Measurements from ENCODE around the gene SLC25A11. TPM values are rescaled to one million over a fixed set of nuclear protein-coding genes. Genes with fewer than 3 reads are reported as not detected.
A peak's percentile ranks its signal among the peaks of the same experiment; 100 is the strongest.

The SLC25A11 gene
- total and polyA plus RNA-seq, 8 donors, result 38.4 to 70.5 (median 47.6) TPM

GRCh38 chr17:4892499-4893221 is 47.2 kb downstream of the SLC25A11 start:
- no peaks in the 10 kb centered on the region for H3K4me1 ChIP-seq
- H3K36me3 ChIP-seq, result peaks cover 0 to 100% of the 10 kb centered on the region in 2 donors
- ATAC-seq (no peak), DNase-seq (peak in 1 of 4 donors; percentile 67)
- H3K4me3 ChIP-seq, result no peak overlapping the region
- no peaks in the 10 kb centered on the region for H3K27me3 ChIP-seq
- intact Hi-C loops (cut with DNase I), result loop anchor here in 1 of 2 donors (5.0 to 10.0 kb wide), 2 partner anchors 100 to 188 kb away; partner anchors contain the start of gene PELP1
- no peaks in the 10 kb centered on the region for H3K9me3 ChIP-seq
- no peak for TF ChIP-seq CTCF (IDR thresholded peaks at IDR 0.05)
- no peak overlapping the region for H3K27ac ChIP-seq

GRCh38 chr17:4891411-4892410 is 48.1 kb downstream of the SLC25A11 start:
- H3K36me3 ChIP-seq, result peaks cover 0 to 100% of the 10 kb centered on the region in 2 donors
- intact Hi-C loops (cut with DNase I), result loop anchor here in 1 of 2 donors (5.0 to 10.0 kb wide), 2 partner anchors 99 to 187 kb away; partner anchors contain the start of gene PELP1
- ATAC-seq, result no peak

GRCh38 chr17:4887581-4887980 is 52.3 kb downstream of the SLC25A11 start:
- no peak for TF ChIP-seq CTCF (IDR thresholded peaks at IDR 0.05)
- DNase-seq (peak in 1 of 4 donors; percentile 73), ATAC-seq (no peak)
- no peaks in the 10 kb centered on the region for H3K4me1 ChIP-seq
- intact Hi-C loops (cut with DNase I), result no loop called here
- H3K27me3 ChIP-seq, result no peaks in the 10 kb centered on the region
- H3K4me3 ChIP-seq, result no peak overlapping the region
- no peaks in the 10 kb centered on the region for H3K9me3 ChIP-seq
- H3K27ac ChIP-seq, result no peak overlapping the region
- peaks cover 0 to 88% of the 10 kb centered on the region in 2 donors for H3K36me3 ChIP-seq

More at GRCh38 chr17:4891411-4892410, 48.1 kb downstream of the SLC25A11 start:
- Histone ChIP-seq H3K9me3 (no peaks in the 10 kb centered on the region), H3K27ac (no peak overlapping the region), H3K4me1 (no peaks in the 10 kb centered on the region), H3K4me3 (no peak overlapping the region), H3K27me3 (no peaks in the 10 kb centered on the region)
- TF ChIP-seq CTCF (IDR thresholded peaks at IDR 0.05), result no peak
- peak in 1 of 4 donors; percentile 71 for DNase-seq

Small RNA genes lying within 50 kb of the gene (microRNA-seq; reads per million reads assigned to microRNA genes)
- 0 to 0.50 reads per million in 2 donors for gene MIR6864
- 0 to 0.27 reads per million in 2 donors for gene MIR6865

Other genes with a start within 250 kb of the SLC25A11 start
- 10 to 100 TPM; 42.2 to 48.8 TPM for gene PELP1, start 235.9 kb downstream of the SLC25A11 start, total RNA-seq
- gene PELP1, start 235.9 kb downstream of the SLC25A11 start, polyA plus RNA-seq (ENCODE audit: insufficient read length in 6 of 6), result 10 to 100 TPM; 45.9 to 55.1 (median 46.7) TPM
- 100 to 1,000 TPM in 1 of 2 donors, 10 to 100 TPM in 1; 91.8 to 240 TPM for gene ARRB2, start 229.4 kb downstream of the SLC25A11 start, total RNA-seq
- gene ARRB2, start 229.4 kb downstream of the SLC25A11 start, polyA plus RNA-seq (ENCODE audit: insufficient read length in 6 of 6), result 10 to 100 TPM; 41.3 to 55.8 (median 47.0) TPM
- 10 to 100 TPM; 22.6 to 23.6 TPM for gene MED11, start 208.6 kb downstream of the SLC25A11 start, total RNA-seq
- 10 to 100 TPM; 19.9 to 26.5 (median 22.9) TPM for gene MED11, start 208.6 kb downstream of the SLC25A11 start, polyA plus RNA-seq (ENCODE audit: insufficient read length in 6 of 6)
- 1 to 10 TPM; 4.1 to 5.2 TPM for gene ZMYND15, start 200.2 kb downstream of the SLC25A11 start, total RNA-seq
- under 1 TPM; 0.34 to 0.84 (median 0.51) TPM for gene ZMYND15, start 200.2 kb downstream of the SLC25A11 start, polyA plus RNA-seq (ENCODE audit: insufficient read length in 6 of 6)
- 100 to 1,000 TPM; 122 to 147 TPM for gene CXCL16, start 200.1 kb downstream of the SLC25A11 start, total RNA-seq
- 10 to 100 TPM; 14.2 to 20.8 (median 15.2) TPM for gene CXCL16, start 200.1 kb downstream of the SLC25A11 start, polyA plus RNA-seq (ENCODE audit: insufficient read length in 6 of 6)
- not detected for gene TM4SF5, start 168.2 kb downstream of the SLC25A11 start, total RNA-seq
- not detected for gene TM4SF5, start 168.2 kb downstream of the SLC25A11 start, polyA plus RNA-seq (ENCODE audit: insufficient read length in 6 of 6)
- gene VMO1, start 153.7 kb downstream of the SLC25A11 start, total RNA-seq, result 1 to 10 TPM; 2.1 to 6.0 TPM
- gene VMO1, start 153.7 kb downstream of the SLC25A11 start, polyA plus RNA-seq (ENCODE audit: insufficient read length in 6 of 6), result 1 to 10 TPM in 1 of 6 donors, under 1 TPM in 5; 0.22 to 1.0 (median 0.34) TPM
- not detected for gene GLTPD2, start 151.1 kb downstream of the SLC25A11 start, total RNA-seq
- 1 to 10 TPM in 3 of 6 donors, under 1 TPM in 3; 0.59 to 1.5 (median 0.99) TPM for gene GLTPD2, start 151.1 kb downstream of the SLC25A11 start, polyA plus RNA-seq (ENCODE audit: insufficient read length in 6 of 6)
- gene PSMB6, start 143.9 kb downstream of the SLC25A11 start, total RNA-seq, result 100 to 1,000 TPM; 102 to 129 TPM
- gene PSMB6, start 143.9 kb downstream of the SLC25A11 start, polyA plus RNA-seq (ENCODE audit: insufficient read length in 6 of 6), result 100 to 1,000 TPM in 3 of 6 donors, 10 to 100 TPM in 3; 91.9 to 113 (median 99.6) TPM
- gene PLD2, start 132.9 kb downstream of the SLC25A11 start, total RNA-seq, result 10 to 100 TPM; 30.0 to 34.7 TPM
- gene PLD2, start 132.9 kb downstream of the SLC25A11 start, polyA plus RNA-seq (ENCODE audit: insufficient read length in 6 of 6), result 10 to 100 TPM; 57.5 to 70.0 (median 61.8) TPM
- gene MINK1, start 106.7 kb downstream of the SLC25A11 start, total RNA-seq, result 10 to 100 TPM; 84.1 to 85.4 TPM
- 10 to 100 TPM; 53.5 to 77.7 (median 64.0) TPM for gene MINK1, start 106.7 kb downstream of the SLC25A11 start, polyA plus RNA-seq (ENCODE audit: insufficient read length in 6 of 6)
- 1 to 10 TPM; 2.0 to 5.3 TPM for gene C17orf107, start 40.5 kb downstream of the SLC25A11 start, total RNA-seq
- gene C17orf107, start 40.5 kb downstream of the SLC25A11 start, polyA plus RNA-seq (ENCODE audit: insufficient read length in 6 of 6), result 1 to 10 TPM in 2 of 6 donors, under 1 TPM in 4; 0.63 to 1.5 (median 0.82) TPM
- gene CHRNE, start 36.9 kb downstream of the SLC25A11 start, total RNA-seq, result 1 to 10 TPM; 2.9 to 4.9 TPM
- 1 to 10 TPM in 1 of 6 donors, under 1 TPM in 5; 0.56 to 1.5 (median 0.83) TPM for gene CHRNE, start 36.9 kb downstream of the SLC25A11 start, polyA plus RNA-seq (ENCODE audit: insufficient read length in 6 of 6)
- under 1 TPM; 0.31 to 0.96 TPM for gene GP1BA, start 7.8 kb downstream of the SLC25A11 start, total RNA-seq
- gene GP1BA, start 7.8 kb downstream of the SLC25A11 start, polyA plus RNA-seq (ENCODE audit: insufficient read length in 6 of 6), result 1 to 10 TPM; 2.8 to 3.7 (median 3.5) TPM
- gene RNF167, start 222 bp upstream of the SLC25A11 start, total RNA-seq, result 100 to 1,000 TPM; 102 to 108 TPM
- gene RNF167, start 222 bp upstream of the SLC25A11 start, polyA plus RNA-seq (ENCODE audit: insufficient read length in 6 of 6), result 100 to 1,000 TPM; 101 to 126 (median 119) TPM
- 100 to 1,000 TPM; 619 to 987 TPM for gene PFN1, start 8.5 kb upstream of the SLC25A11 start, total RNA-seq
- gene PFN1, start 8.5 kb upstream of the SLC25A11 start, polyA plus RNA-seq (ENCODE audit: insufficient read length in 6 of 6), result 100 to 1,000 TPM; 337 to 506 (median 415) TPM
- gene ENO3, start 11.1 kb upstream of the SLC25A11 start, total RNA-seq, result 10 to 100 TPM; 15.0 to 15.9 TPM
- 10 to 100 TPM; 10.7 to 22.4 (median 15.6) TPM for gene ENO3, start 11.1 kb upstream of the SLC25A11 start, polyA plus RNA-seq (ENCODE audit: insufficient read length in 6 of 6)
- 10 to 100 TPM; 47.2 to 59.3 TPM for gene SPAG7, start 27.8 kb upstream of the SLC25A11 start, total RNA-seq
- gene SPAG7, start 27.8 kb upstream of the SLC25A11 start, polyA plus RNA-seq (ENCODE audit: insufficient read length in 6 of 6), result 10 to 100 TPM; 73.4 to 78.6 (median 75.2) TPM
- 10 to 100 TPM; 51.3 to 64.9 TPM for gene CAMTA2, start 47.6 kb upstream of the SLC25A11 start, total RNA-seq
- 10 to 100 TPM; 28.6 to 40.8 (median 33.3) TPM for gene CAMTA2, start 47.6 kb upstream of the SLC25A11 start, polyA plus RNA-seq (ENCODE audit: insufficient read length in 6 of 6)
- 1 to 10 TPM; 1.0 to 2.4 TPM for gene INCA1, start 57.5 kb upstream of the SLC25A11 start, total RNA-seq
- 10 to 100 TPM in 2 of 6 donors, 1 to 10 TPM in 4; 8.1 to 11.5 (median 9.1) TPM for gene INCA1, start 57.5 kb upstream of the SLC25A11 start, polyA plus RNA-seq (ENCODE audit: insufficient read length in 6 of 6)
- gene KIF1C, start 57.9 kb upstream of the SLC25A11 start, total RNA-seq, result 100 to 1,000 TPM; 205 to 239 TPM
- 10 to 100 TPM; 48.9 to 75.0 (median 65.9) TPM for gene KIF1C, start 57.9 kb upstream of the SLC25A11 start, polyA plus RNA-seq (ENCODE audit: insufficient read length in 6 of 6)
- under 1 TPM; 0.58 to 0.73 TPM for gene SLC52A1, start 95.4 kb upstream of the SLC25A11 start, total RNA-seq
- under 1 TPM; 0.13 to 0.34 (median 0.25) TPM for gene SLC52A1, start 95.4 kb upstream of the SLC25A11 start, polyA plus RNA-seq (ENCODE audit: insufficient read length in 6 of 6)
- gene ZFP3, start 138.4 kb upstream of the SLC25A11 start, total RNA-seq, result 1 to 10 TPM; 4.9 to 5.7 TPM
- gene ZFP3, start 138.4 kb upstream of the SLC25A11 start, polyA plus RNA-seq (ENCODE audit: insufficient read length in 6 of 6), result 10 to 100 TPM in 1 of 6 donors, 1 to 10 TPM in 5; 8.7 to 10.3 (median 9.5) TPM
- 10 to 100 TPM in 1 of 2 donors, 1 to 10 TPM in 1; 7.7 to 12.5 TPM for gene ZNF232, start 171.8 kb upstream of the SLC25A11 start, total RNA-seq
- 10 to 100 TPM; 16.9 to 50.6 (median 42.3) TPM for gene ZNF232, start 171.8 kb upstream of the SLC25A11 start, polyA plus RNA-seq (ENCODE audit: insufficient read length in 6 of 6)
- gene USP6, start 176.0 kb upstream of the SLC25A11 start, total RNA-seq, result under 1 TPM; 0.15 to 0.21 TPM
- gene USP6, start 176.0 kb upstream of the SLC25A11 start, polyA plus RNA-seq (ENCODE audit: insufficient read length in 6 of 6), result 10 to 100 TPM in 3 of 6 donors, 1 to 10 TPM in 3; 2.0 to 16.5 (median 11.4) TPM